ENCODE data around the gene MGLL. TPM values are rescaled to one million over a fixed set of nuclear protein-coding genes. Genes with fewer than 3 reads are reported as not detected.

The MGLL gene
- total RNA-seq, 2 experiments from 2014 or later = 1.5 to 1.7 TPM

DNA sequence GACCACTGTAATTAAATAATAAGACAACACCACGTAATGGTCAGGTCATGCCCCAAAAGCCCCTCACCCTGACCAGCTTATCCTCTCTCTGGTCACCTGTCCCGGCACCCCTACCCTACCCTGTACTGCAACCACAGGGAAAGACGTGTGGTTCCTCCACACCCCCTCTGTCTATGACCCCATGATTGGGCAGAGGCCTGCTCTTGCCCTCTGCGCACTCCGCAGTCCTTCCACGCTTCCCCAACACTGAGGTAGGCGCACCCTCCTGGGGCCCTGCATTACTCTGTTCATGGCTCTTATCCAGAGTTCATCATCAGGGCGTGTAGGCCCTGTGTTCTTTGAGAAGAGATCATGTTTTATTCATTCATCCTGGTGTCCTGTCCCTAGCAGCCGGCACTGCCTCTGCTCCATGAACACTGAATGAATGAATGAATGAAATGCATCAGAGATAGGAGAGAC, 33.8 kb downstream of the MGLL start:
- no peaks in the 10 kb centered on the region for H3K9me3 Mint-ChIP-seq
- POLR2A ChIA-PET = no interaction called here
- CTCF ChIA-PET = no interaction called here
- no peak overlapping the region for H3K27ac Mint-ChIP-seq
- no peaks in the 10 kb centered on the region for H3K4me1 Mint-ChIP-seq
- H3K4me3 Mint-ChIP-seq = no peak overlapping the region
- no peak for DNase-seq
- peaks cover 18% of the 10 kb centered on the region for H3K27me3 Mint-ChIP-seq
- no peaks in the 10 kb centered on the region for H3K36me3 Mint-ChIP-seq (ENCODE audit: low read depth)

DNA sequence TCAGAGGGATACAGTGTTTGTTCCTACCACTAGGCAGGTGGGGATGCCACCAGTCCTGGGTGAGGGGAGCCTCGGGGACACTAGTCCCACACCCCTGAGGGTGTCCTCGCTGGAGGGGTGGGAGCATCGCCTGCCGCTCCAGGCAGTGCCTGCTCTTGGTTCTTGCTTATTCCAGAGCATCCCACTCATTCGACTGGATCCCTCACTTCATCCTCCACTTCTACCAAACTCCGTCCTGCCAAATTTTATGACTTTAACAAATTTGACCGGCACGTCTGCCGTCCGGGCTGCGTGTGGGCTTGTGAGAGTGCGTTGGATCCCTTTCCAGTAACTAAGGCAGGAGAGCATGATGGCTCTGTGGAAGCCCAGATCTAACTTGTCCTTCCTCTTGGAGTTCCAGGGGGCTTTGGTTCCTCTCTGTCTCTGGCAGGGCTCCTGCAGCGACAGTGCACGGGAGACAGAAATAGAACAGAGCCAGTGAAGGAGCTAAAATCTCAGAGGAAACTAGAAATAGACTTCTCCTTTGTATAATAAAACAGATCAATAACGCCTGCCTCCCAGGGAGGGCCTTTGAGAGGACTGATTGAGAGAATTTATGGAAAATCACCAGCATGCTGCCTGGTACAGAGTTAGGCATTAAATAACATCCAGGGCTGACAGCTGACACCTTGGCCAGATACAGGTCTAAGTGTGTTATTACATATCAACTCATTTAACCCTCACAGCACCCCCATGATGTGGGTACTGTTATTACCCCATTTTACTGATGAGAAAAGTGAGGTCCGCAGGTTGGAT, 34.5 kb downstream of the MGLL start:
- Mint-ChIP-seq H3K4me1 (no peaks in the 10 kb centered on the region), H3K4me3 (no peak overlapping the region), H3K36me3 (ENCODE audit: low read depth) (no peaks in the 10 kb centered on the region), H3K27ac (no peak overlapping the region), H3K9me3 (no peaks in the 10 kb centered on the region), H3K27me3 (peaks cover 16% of the 10 kb centered on the region)
- no peak for DNase-seq
- ChIA-PET POLR2A (no interaction called here), CTCF (no interaction called here)

DNA sequence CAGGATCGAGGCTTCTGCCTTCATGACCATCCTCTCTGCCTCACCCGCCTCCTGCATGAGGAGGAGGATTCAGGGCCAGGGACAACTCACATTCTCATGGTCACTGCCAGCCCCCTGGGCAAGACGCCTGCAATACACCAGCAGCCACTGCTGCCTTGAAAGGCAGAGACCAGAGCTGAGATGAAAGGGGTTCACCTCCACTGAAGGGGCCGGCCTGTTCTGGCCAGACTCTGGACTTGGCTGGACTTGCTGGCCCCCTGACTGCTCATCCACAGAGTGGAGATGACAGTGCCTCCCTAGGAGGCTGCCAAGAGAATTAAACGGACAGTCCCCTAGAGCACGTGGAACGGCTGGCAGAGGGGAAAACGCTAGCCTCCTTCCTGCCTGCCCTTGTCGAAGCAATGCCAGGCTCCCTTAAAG, 35.2 kb downstream of the MGLL start:
- H3K4me1 Mint-ChIP-seq = no peaks in the 10 kb centered on the region
- peaks cover 15% of the 10 kb centered on the region for H3K27me3 Mint-ChIP-seq
- CTCF ChIA-PET = no interaction called here

DNA sequence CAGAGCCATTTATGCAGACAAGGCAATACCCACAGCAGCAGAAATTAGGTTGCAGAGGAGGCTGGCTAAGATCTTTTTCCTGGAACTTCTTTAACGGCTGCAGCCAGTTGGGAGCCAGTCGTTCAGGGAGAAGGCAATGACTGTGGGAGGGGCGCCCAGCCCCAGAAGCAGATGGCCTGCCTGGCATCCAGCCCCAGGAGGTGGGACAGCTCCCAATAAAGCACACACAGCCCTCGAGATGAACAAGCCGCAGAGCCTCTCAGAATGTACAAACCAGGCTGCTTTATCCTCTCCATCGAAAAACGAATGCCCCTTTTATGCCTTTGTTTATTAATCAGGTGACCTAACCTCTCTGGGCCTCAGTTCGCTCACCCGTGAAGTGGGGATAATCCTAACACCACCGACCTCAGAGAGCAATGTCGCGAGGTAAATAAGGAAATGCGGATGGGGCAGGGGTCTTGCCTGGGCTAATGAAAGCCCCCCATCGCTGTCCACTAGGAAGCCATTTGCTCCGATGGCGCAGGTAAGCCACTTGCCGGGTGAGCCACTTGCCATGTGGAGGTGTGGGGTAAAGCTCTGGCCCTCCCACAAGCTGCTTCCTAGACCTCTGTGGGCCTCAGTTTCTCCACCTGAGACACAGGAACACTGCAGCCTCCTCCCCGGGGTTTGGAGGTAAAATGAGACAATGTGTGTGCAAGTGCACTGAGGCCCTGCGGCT, 35.8 kb downstream of the MGLL start:
- no peak overlapping the region for H3K27ac Mint-ChIP-seq
- no peaks in the 10 kb centered on the region for H3K4me1 Mint-ChIP-seq
- H3K4me3 Mint-ChIP-seq = no peak overlapping the region
- POLR2A ChIA-PET = no interaction called here
- DNase-seq = no peak
- no peaks in the 10 kb centered on the region for H3K9me3 Mint-ChIP-seq
- CTCF ChIA-PET = no interaction called here
- no peaks in the 10 kb centered on the region for H3K36me3 Mint-ChIP-seq (ENCODE audit: low read depth)
- peaks cover 9% of the 10 kb centered on the region for H3K27me3 Mint-ChIP-seq

More for the DNA sequence above, 35.2 kb downstream of the MGLL start:
- no peak overlapping the region for H3K4me3 Mint-ChIP-seq
- DNase-seq = no peak
- no peak overlapping the region for H3K27ac Mint-ChIP-seq
- no peaks in the 10 kb centered on the region for H3K36me3 Mint-ChIP-seq (ENCODE audit: low read depth)
- POLR2A ChIA-PET = no interaction called here
- no peaks in the 10 kb centered on the region for H3K9me3 Mint-ChIP-seq

DNA sequence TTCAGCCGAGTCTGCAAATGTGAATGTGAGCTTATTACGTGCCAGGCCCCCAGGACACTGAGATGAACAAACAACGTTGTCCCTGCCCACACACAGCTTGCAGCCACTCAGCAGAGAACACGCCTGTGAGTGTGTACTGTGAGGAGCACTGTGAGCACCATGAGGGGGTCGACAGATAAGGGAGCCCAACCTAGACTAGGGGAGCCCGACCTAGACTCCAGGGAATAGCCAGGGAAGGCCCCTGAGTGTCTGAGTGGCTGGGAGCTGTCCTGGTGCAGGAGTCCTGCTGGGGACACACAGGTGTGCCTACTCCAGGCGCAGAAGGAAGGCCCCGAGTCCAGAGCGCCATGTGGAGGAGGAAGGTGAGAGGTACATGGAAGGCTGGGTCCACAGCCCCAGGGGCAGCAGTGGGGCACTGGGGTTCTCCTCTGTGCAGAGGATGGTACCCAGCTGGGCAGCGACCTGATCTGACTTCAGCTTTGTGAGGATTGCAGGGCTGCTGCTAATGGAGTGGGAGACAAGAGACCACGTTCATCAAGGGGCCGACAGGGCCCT, 36.5 kb downstream of the MGLL start:
- no peaks in the 10 kb centered on the region for H3K4me1 Mint-ChIP-seq
- H3K36me3 Mint-ChIP-seq (ENCODE audit: low read depth) = no peaks in the 10 kb centered on the region
- H3K27me3 Mint-ChIP-seq = peaks cover 9% of the 10 kb centered on the region

DNA sequence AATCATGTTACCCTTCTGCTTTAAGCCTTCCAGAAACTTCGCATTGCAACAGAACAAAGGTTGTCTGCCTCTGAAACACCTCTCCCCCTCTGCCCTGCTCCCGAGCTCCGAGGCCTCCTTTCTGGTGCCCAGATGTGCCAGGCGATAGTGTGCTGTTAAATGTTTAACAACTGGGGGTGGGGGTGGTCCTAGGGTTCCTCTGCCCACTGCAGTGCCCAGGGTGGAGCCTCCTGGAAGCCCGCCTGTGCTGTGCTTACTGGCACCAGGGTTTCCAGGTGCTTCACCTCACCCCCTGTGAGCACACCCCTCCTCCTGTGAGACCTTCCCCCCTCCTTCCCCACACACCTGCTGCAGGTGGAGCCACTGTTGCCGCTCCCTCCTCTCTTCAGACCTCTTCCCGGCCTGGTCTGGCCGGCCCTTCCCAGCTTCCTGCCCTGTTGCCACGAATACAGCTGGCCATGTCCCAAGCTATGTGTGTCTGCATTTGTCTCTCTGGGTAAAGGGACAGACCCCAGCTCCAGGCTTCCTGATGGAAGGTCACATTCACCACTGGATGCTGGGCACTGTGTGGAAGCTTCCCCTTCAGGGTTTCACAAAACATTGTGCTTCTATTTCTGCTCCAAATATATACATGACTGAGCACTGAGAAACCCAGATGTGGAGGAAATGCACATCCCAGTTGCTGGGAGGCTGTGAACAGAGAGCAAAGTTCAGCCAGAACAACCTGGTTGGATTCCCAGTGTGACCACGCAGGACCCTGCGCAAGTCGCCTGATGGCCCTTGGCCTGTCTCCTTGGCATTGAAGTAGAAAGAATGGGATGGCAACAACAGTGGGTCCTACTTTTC, 37.2 kb downstream of the MGLL start:
- peaks cover 3% of the 10 kb centered on the region for H3K27me3 Mint-ChIP-seq
- no peak overlapping the region for H3K27ac Mint-ChIP-seq
- CTCF ChIA-PET = no interaction called here
- no peak overlapping the region for H3K4me3 Mint-ChIP-seq
- POLR2A ChIA-PET = no interaction called here
- H3K9me3 Mint-ChIP-seq = no peaks in the 10 kb centered on the region
- H3K4me1 Mint-ChIP-seq = no peaks in the 10 kb centered on the region
- DNase-seq = no peak
- no peaks in the 10 kb centered on the region for H3K36me3 Mint-ChIP-seq (ENCODE audit: low read depth)

More for the DNA sequence above, 36.5 kb downstream of the MGLL start:
- Mint-ChIP-seq H3K4me3 (no peak overlapping the region), H3K9me3 (no peaks in the 10 kb centered on the region), H3K27ac (no peak overlapping the region)
- no peak for DNase-seq
- POLR2A ChIA-PET = no interaction called here
- CTCF ChIA-PET = no interaction called here

DNA sequence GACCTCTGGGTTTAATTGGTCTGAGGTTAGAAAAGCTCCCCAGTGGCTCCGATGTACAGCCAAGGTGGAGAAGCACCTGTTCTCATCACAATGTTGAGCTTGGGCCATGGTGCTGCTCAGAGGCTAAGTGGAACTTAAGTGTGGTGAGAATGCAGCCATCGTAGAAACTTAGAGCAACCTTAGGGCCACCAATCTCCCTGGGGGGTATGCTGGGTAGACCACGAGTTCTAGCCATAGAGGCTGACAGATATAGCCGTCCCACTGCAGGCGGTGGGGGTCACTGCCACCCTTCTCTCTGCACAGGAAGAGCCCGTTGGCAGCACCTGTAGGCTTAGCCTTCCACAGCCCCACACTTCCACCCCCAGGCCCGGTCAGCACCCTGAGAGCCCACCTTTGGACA, 38.0 kb downstream of the MGLL start:
- POLR2A ChIA-PET = interaction anchor here (0.5 kb wide), 1 partner anchor 143 kb away, joined by 4 read pairs; no protein-coding TSS in a partner anchor
- Mint-ChIP-seq H3K9me3 (no peaks in the 10 kb centered on the region), H3K27me3 (peaks cover 5% of the 10 kb centered on the region), H3K4me1 (peaks cover 3% of the 10 kb centered on the region), H3K27ac (no peak overlapping the region), H3K36me3 (ENCODE audit: low read depth) (no peaks in the 10 kb centered on the region), H3K4me3 (no peak overlapping the region)
- CTCF ChIA-PET = no interaction called here
- no peak for DNase-seq

DNA sequence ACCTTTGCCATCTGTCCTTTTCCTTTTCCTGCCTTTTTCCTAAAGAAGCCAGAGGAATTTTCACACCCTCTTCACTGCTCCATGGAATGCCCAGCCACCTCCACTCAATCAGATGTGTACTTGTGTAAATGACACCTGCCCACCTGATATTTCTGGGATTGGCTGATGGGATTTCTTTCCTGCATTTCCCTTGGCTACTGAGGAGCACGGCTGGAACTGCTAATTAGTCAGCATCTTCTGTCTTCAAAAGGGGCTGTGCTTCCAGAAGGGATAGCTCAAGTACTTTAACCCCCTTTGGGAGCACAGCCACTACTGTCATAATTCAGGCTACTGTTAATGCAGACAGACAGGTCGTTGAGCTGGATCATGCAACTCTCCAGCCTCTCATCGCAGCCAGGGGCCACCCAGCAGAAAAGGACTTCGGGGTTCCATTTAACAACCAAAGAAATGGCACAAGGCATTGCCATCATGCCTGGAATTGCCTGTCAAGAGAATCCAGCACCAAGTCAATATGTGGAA, 38.6 kb downstream of the MGLL start:
- POLR2A ChIA-PET = interaction anchor here (0.5 kb wide), 1 partner anchor 144 kb away, joined by 4 read pairs; no protein-coding TSS in a partner anchor
- CTCF ChIA-PET = no interaction called here
- no peak overlapping the region for H3K4me3 Mint-ChIP-seq

DNA sequence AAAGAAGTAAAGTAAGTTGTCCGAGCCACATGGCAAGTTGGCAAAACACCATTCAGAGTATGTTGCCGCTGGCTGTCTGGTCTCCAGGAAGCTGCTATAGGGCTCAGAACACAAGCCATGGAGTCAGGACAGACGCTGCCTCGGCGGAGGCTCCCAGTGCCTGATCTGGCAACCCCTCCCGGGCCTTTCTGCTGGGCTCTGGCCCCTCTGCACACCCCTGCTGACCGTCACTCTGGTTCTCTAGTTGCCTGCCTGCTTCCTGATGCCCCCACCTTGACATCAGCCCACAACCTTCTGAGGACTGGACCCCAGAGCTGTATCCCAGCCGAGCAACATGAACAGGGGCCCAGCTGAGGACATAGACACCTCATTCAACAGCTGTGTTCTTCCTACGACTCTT, 39.1 kb downstream of the MGLL start:
- no peak overlapping the region for H3K4me3 Mint-ChIP-seq
- POLR2A ChIA-PET = no interaction called here
- H3K36me3 Mint-ChIP-seq (ENCODE audit: low read depth) = no peaks in the 10 kb centered on the region
- peaks cover 5% of the 10 kb centered on the region for H3K27me3 Mint-ChIP-seq
- no peaks in the 10 kb centered on the region for H3K9me3 Mint-ChIP-seq
- H3K4me1 Mint-ChIP-seq = peaks cover 3% of the 10 kb centered on the region
- no peak overlapping the region for H3K27ac Mint-ChIP-seq
- DNase-seq = no peak
- CTCF ChIA-PET = no interaction called here

More for the DNA sequence above, 38.6 kb downstream of the MGLL start:
- no peak overlapping the region for H3K27ac Mint-ChIP-seq
- peaks cover 5% of the 10 kb centered on the region for H3K27me3 Mint-ChIP-seq
- H3K4me1 Mint-ChIP-seq = peaks cover 3% of the 10 kb centered on the region
- H3K36me3 Mint-ChIP-seq (ENCODE audit: low read depth) = no peaks in the 10 kb centered on the region
- no peak for DNase-seq
- H3K9me3 Mint-ChIP-seq = no peaks in the 10 kb centered on the region

DNA sequence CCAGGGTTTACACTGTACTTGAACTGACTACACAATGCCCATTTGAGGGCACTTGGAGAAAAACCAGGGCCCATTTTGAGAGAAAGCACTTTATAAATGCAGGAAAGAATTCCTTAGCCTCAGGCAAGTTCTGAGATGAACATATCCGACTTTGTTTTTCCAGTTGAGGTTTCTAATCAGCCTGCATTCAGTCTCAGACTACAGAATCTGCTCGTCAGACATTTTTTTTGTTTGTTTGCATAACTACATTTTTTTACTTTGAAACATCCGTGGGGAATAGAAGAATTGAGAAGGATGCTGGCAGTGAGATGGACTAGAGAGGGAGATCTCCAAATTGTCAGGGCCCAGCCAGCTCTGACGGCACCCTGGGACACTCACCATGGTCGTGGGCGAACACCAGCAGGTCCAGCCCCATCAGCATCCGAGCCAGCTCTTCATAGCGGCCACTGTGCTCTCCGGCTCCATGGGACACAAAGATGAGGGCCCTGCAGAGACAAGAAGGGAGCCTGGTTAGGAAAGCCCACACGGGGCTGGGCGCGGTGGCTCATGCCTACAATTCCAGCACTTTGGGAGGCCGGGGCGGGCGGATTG, 40.8 kb downstream of the MGLL start:
- Mint-ChIP-seq H3K9me3 (peaks cover 2% of the 10 kb centered on the region), H3K4me3 (no peak overlapping the region), H3K27ac (no peak overlapping the region), H3K36me3 (ENCODE audit: low read depth) (peaks cover 2% of the 10 kb centered on the region), H3K27me3 (peaks cover 5% of the 10 kb centered on the region), H3K4me1 (peaks cover 3% of the 10 kb centered on the region)
- POLR2A ChIA-PET = no interaction called here
- CTCF ChIA-PET = interaction anchor here (0.8 kb wide), 1 partner anchor 253 kb away, joined by 4 read pairs; no protein-coding TSS in a partner anchor
- DNase-seq = no peak

DNA sequence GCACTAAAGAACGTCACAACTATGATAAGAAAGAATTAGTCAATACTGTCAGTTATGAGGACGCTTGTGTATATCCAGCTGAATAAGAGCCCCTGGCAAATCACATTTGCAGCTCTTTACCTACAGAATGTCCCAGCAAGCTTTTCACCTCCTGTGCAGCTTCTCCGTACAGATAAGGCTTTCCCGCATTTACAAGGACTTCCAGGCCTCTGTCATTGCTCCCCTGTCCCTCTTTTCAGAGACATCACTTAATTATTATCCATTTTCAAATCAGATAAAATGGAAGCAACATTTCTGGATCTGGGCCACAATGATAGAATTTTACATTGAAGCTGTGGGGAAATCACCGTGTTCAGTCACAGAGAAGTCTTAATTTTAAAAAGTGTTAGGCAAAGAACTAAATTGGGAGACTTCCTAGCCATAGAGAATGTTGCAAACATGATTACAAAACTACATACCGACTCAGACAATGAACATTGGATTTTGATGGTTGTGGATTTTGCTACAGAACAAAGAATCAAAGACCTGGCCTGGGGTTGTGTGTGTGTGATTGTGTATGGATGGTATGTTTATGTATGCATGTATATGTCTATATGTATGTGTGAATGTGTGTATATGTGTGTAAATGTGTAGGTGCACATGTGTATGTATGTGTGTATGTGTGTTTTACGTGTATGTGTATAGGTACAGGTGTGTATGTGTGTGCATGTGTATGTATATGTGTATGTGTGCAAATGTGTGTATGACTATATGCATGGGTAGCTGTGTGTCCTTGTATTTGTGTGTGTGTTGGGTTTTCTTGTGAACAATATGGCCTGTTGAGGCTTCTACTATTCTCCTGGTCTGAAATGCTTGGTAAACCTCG, 41.5 kb downstream of the MGLL start:
- H3K27ac Mint-ChIP-seq = no peak overlapping the region
- H3K36me3 Mint-ChIP-seq (ENCODE audit: low read depth) = peaks cover 2% of the 10 kb centered on the region
- CTCF ChIA-PET = no interaction called here
- H3K27me3 Mint-ChIP-seq = peaks cover 5% of the 10 kb centered on the region
- no peak for DNase-seq
- H3K4me1 Mint-ChIP-seq = peaks cover 3% of the 10 kb centered on the region
- H3K4me3 Mint-ChIP-seq = no peak overlapping the region
- POLR2A ChIA-PET = no interaction called here
- peaks cover 2% of the 10 kb centered on the region for H3K9me3 Mint-ChIP-seq

DNA sequence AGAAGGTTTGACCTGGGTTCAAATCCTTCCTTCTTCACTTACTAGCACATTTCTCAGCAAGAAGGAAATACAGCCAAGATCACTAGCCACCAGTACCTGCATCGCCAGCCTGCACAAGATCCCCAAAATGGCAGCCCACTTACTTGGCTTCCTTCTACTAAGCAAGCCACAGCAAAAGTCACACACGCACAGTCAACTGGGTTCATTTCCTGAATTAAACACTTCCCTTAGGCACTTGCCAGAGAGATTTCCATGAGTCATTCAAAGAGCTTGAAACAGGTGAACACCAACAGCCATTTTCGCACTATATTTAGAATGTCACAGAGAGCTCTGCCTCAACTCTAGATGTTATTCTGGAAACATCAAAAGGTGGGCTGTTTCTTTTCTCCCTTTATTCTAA, 42.6 kb downstream of the MGLL start:
- CTCF ChIA-PET = no interaction called here
- POLR2A ChIA-PET = no interaction called here
- Mint-ChIP-seq H3K4me3 (no peak overlapping the region), H3K27ac (no peak overlapping the region), H3K9me3 (peaks cover 2% of the 10 kb centered on the region), H3K36me3 (ENCODE audit: low read depth) (peaks cover 2% of the 10 kb centered on the region), H3K27me3 (peaks cover 4% of the 10 kb centered on the region), H3K4me1 (peaks cover 6% of the 10 kb centered on the region)
- DNase-seq = no peak

Measured in activated CD4-positive, alpha-beta memory T cell treated with anti-CD3 and anti-CD28 coated beads, Interleukin-2, amount 10 ng/mL, durations not matched to agents 7 days and 5 days (primary cell).